Endothelial cell of umbilical vein (primary cell): ENCODE data around the gene LIG3. TPM values are rescaled to one million over a fixed set of nuclear protein-coding genes. Genes with fewer than 3 reads are reported as not detected.

Source experiments
- BruUV-seq: library from RNA; stranded (reverse); fragments of 400-500 nt; replicated peaks from 2 replicates; lab custom pipeline; 2021; lab: Mats Ljungman, UMichigan
- CTCF ChIA-PET: fragments of 300-600, 350-600 bp; sonication (Branson Sonifier 250); formaldehyde crosslinking; loops from one replicate; lab custom pipeline; 2021; ENCODE audit warnings: antibody characterized with exemption, inconsistent platforms; lab: Charles Lee
- POLR2A ChIA-PET: fragments of 300-600, 350-600 bp; sonication (Branson Sonifier 250); formaldehyde crosslinking; loops from one replicate; lab custom pipeline; 2021; ENCODE audit warnings: antibody characterized with exemption, inconsistent platforms; lab: Charles Lee
- DNase-seq: peaks from one replicate; pipeline ENCODE4 v3.0.0-alpha.2; 2011; ENCODE audit warnings: low read depth, low spot score
- FAIRE-seq: peaks from 2 replicates; lab custom pipeline; 2011; peaks lifted over from hg19 to GRCh38; lab: Jason Lieb, UNC
- H2AFZ ChIP-seq: 2 replicates; pipeline ENCODE4 v1.6.0; 2012; ENCODE audit warnings: low read depth, low read length, control low read depth, inconsistent platforms
- H3K27ac ChIP-seq: 2 replicates; pipeline ENCODE4 v1.5.1; 2011; ENCODE audit warnings: low read depth, mild to moderate bottlenecking, control low read depth, low read length, moderate library complexity; ENCODE audit not compliant: insufficient read depth
- H3K27me3 ChIP-seq, 2 experiments: 2 replicates each; pipeline versions ENCODE4 v1.6.0 to v1.6.1; 2011; ENCODE audit warnings: low read length in 2 of 2, mixed read lengths in 1 of 2; ENCODE audit not compliant: control insufficient read depth in 2 of 2, insufficient read depth in 2 of 2
- H3K36me3 ChIP-seq, 2 experiments: 2 replicates in 1 of 2; 3 replicates in 1 of 2; pipeline ENCODE4 v1.5.1; 2011; ENCODE audit warnings: low read length in 2 of 2, mild to moderate bottlenecking in 1 of 2, moderate library complexity in 1 of 2; ENCODE audit not compliant: control insufficient read depth in 2 of 2, insufficient read depth in 2 of 2; ENCODE audit errors: extremely low read depth in 1 of 2
- H3K4me1 ChIP-seq: 3 replicates; pipeline ENCODE4 v1.5.1; 2011; ENCODE audit warnings: mild to moderate bottlenecking, low read length; ENCODE audit not compliant: control insufficient read depth, insufficient read depth; ENCODE audit errors: extremely low read depth
- H3K4me2 ChIP-seq: 2 replicates; pipeline ENCODE4 v1.6.1; 2011; ENCODE audit warnings: low read length, control low read depth, mixed read lengths; ENCODE audit not compliant: insufficient read depth
- H3K4me3 ChIP-seq, 3 experiments: fragments of 200-600 bp in 1 of 3; sonication (generic), shearing (Covaris generic) in 1 of 3; replicated peaks in 1 of 3; 2 replicates each; pipeline ENCODE4 v1.5.1; 2011 to 2016; ENCODE audit warnings: control low read depth in 3 of 3, low read length in 3 of 3, mild to moderate bottlenecking in 2 of 3, inconsistent platforms in 1 of 3, low read depth in 1 of 3, moderate library complexity in 1 of 3; ENCODE audit not compliant: insufficient read depth in 1 of 3
- H3K79me2 ChIP-seq: 2 replicates; pipeline ENCODE4 v1.6.0; 2012; ENCODE audit warnings: low read length, inconsistent platforms; ENCODE audit not compliant: control insufficient read depth, insufficient read depth
- H3K9ac ChIP-seq: replicated peaks from 2 replicates; pipeline ENCODE3; 2011; ENCODE audit warnings: low read length, control low read depth; ENCODE audit not compliant: insufficient read depth; ENCODE audit errors: extremely low read depth
- H3K9me1 ChIP-seq: replicated peaks from 3 replicates; pipeline ENCODE4 v1.6.0; 2011; ENCODE audit warnings: mild to moderate bottlenecking, low read length; ENCODE audit not compliant: control insufficient read depth, insufficient read depth; ENCODE audit errors: extremely low read depth
- H3K9me3 ChIP-seq: replicated peaks from 2 replicates; pipeline ENCODE4 v1.5.1; 2012; ENCODE audit warnings: low read length, inconsistent platforms; ENCODE audit not compliant: control insufficient read depth, insufficient read depth
- H4K20me1 ChIP-seq: replicated peaks from 2 replicates; pipeline ENCODE3; 2011; ENCODE audit warnings: mild to moderate bottlenecking, low read length; ENCODE audit not compliant: control insufficient read depth, insufficient read depth; ENCODE audit errors: extremely low read depth
- EZH2 ChIP-seq: IDR thresholded peaks from 2 replicates; pipeline ENCODE4 v1.6.1; 2012; ENCODE audit warnings: borderline replicate concordance, low read depth, mild to moderate bottlenecking, moderate library complexity, low read length, inconsistent platforms; ENCODE audit not compliant: severe bottlenecking
- FOS ChIP-seq: IDR thresholded peaks from 2 replicates; pipeline ENCODE4 v1.6.1; 2011; ENCODE audit warnings: mild to moderate bottlenecking, low read length, moderate library complexity, borderline replicate concordance; ENCODE audit not compliant: insufficient read depth
- GATA2 ChIP-seq: IDR thresholded peaks from 2 replicates; pipeline ENCODE4 v1.7.0; 2011; ENCODE audit warnings: low read depth, mild to moderate bottlenecking, moderate library complexity, mixed read lengths, low read length; ENCODE audit not compliant: insufficient read length, insufficient read depth
- JUN ChIP-seq: IDR thresholded peaks from 2 replicates; pipeline ENCODE4 v1.6.1; 2011; ENCODE audit warnings: borderline replicate concordance, low read depth; ENCODE audit not compliant: insufficient read length, insufficient read depth
- MYC ChIP-seq: IDR thresholded peaks from one replicate; pipeline ENCODE4 v1.6.1; 2011; ENCODE audit warnings: mild to moderate bottlenecking, low read depth, low read length
- POLR2A ChIP-seq: IDR thresholded peaks from 2 replicates; pipeline ENCODE4 v1.6.1; 2012; ENCODE audit warnings: low read depth, mild to moderate bottlenecking, control low read depth, low read length
- POLR2AphosphoS5 ChIP-seq: IDR thresholded peaks from 2 replicates; pipeline ENCODE4 v1.6.1; 2012; ENCODE audit warnings: low read depth, mild to moderate bottlenecking, control low read depth, low read length, moderate library complexity; ENCODE audit not compliant: insufficient read depth
- dilution Hi-C: fragments of 300-500 bp; cut with MboI; formaldehyde crosslinking; loops from one replicate; pipeline ENCODE4 v1.15.0; 2019; ENCODE audit warnings: low sequenced_read_pairs; ENCODE audit not compliant: extremely low pct_ligation_motif_present
- intact Hi-C: fragments of 100-400 bp; cut with micrococcal nuclease; formaldehyde crosslinking; loops from one replicate; pipeline ENCODE4 v1.10.0; 2022
- polyA plus RNA-seq, 4 experiments: library from polyadenylated mRNA; depleted of rRNA in 3 of 4; stranded (reverse) in 3 of 4; unstranded in 1 of 4; fragments of >200 nt; gene quantifications; 2 replicates each; pipeline versions ENCODE4 v1.2.1 to v1.2.3, GENCODE V29; 2011 to 2012; ENCODE audit warnings: missing spikeins in 1 of 4
- total RNA-seq: library from RNA; stranded (reverse); gene quantifications from 2 replicates; pipeline ENCODE4 v1.2.3, GENCODE V29; 2021
- TF ChIP-seq, protein P1 (sequence below), 2 donors: IDR thresholded peaks; 1 replicate in 1 of 2; 2 replicates in 1 of 2; pipeline ENCODE4 v1.5.1; 2011; ENCODE audit warnings: low read length in 2 of 2, mild to moderate bottlenecking in 2 of 2, moderate library complexity in 2 of 2, control low read depth in 1 of 2, inconsistent platforms in 1 of 2, low read depth in 1 of 2; ENCODE audit not compliant: insufficient read depth in 1 of 2; ENCODE audit errors: extremely low read depth in 1 of 2
- TF ChIP-seq, protein P2 (sequence below): IDR thresholded peaks from 2 replicates; pipeline ENCODE4 v1.6.1; 2011; ENCODE audit not compliant: insufficient read depth, insufficient read length

Gene LIG3
- total and polyA plus RNA-seq, 2 donors (not counting 3 experiments of a cell fraction or from before 2014, with no cell fraction given) = 25.8 to 35.3 TPM

DNA sequence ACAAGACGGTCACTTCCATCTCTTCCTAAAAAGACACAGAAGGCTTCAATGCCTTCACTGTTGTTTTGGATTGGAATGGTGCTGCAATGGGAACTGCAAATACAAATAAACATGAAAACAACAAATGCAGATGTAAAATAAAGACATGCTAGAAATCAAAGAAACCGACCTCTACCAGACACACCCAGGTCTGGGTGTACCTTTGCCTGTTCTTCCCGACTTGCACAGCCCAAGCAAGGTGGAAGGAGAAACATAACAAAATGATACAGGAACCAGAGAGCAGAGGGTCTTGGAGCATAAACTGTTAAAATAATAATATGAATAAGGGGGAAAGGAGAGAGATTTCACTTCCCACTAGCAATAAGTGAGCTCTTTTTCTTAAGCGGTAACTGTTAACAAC is 65.9 kb downstream of the LIG3 start:
- intact Hi-C loops (no loop called here), dilution Hi-C loops (no loop called here)
- Histone ChIP-seq H3K79me2 (peaks cover 4% of the 10 kb centered on the region), H3K36me3 (no peaks in the 10 kb centered on the region), H4K20me1 (no peaks in the 10 kb centered on the region), H3K4me1 (peaks cover 11% of the 10 kb centered on the region), H3K9me3 (no peaks in the 10 kb centered on the region), H3K4me3 (no peak overlapping the region), H3K27me3 (no peaks in the 10 kb centered on the region), H3K27ac (peak overlapping the region; percentile 26), H3K4me2 (peak overlapping the region; percentile 71), H3K9ac (no peak overlapping the region), H2AFZ (no peak overlapping the region), H3K9me1 (no peaks in the 10 kb centered on the region)
- ChIA-PET POLR2A (no interaction called here), CTCF (interaction anchor here (1.0 to 2.0 kb wide), 5 partner anchors 12 to 44 kb away, joined by 3 to 8 read pairs (median 5); no protein-coding TSS in a partner anchor)
- no peak for FAIRE-seq
- no TSS peak for BruUV-seq
- no peak for DNase-seq
- TF ChIP-seq POLR2A = no peak
- TF ChIP-seq GATA2 = no peak
- TF ChIP-seq, protein P1, sequence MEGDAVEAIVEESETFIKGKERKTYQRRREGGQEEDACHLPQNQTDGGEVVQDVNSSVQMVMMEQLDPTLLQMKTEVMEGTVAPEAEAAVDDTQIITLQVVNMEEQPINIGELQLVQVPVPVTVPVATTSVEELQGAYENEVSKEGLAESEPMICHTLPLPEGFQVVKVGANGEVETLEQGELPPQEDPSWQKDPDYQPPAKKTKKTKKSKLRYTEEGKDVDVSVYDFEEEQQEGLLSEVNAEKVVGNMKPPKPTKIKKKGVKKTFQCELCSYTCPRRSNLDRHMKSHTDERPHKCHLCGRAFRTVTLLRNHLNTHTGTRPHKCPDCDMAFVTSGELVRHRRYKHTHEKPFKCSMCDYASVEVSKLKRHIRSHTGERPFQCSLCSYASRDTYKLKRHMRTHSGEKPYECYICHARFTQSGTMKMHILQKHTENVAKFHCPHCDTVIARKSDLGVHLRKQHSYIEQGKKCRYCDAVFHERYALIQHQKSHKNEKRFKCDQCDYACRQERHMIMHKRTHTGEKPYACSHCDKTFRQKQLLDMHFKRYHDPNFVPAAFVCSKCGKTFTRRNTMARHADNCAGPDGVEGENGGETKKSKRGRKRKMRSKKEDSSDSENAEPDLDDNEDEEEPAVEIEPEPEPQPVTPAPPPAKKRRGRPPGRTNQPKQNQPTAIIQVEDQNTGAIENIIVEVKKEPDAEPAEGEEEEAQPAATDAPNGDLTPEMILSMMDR (IDR thresholded peaks at IDR 0.05; ENCODE audit: extremely low read depth in 1 of 2, insufficient read depth in 1 of 2, low read depth in 1 of 2, low read length in 2 of 2) = no peak
- TF ChIP-seq, protein P2, sequence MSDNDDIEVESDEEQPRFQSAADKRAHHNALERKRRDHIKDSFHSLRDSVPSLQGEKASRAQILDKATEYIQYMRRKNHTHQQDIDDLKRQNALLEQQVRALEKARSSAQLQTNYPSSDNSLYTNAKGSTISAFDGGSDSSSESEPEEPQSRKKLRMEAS = no peak
- no peak for TF ChIP-seq JUN
- no peak for TF ChIP-seq POLR2AphosphoS5
- no peak for TF ChIP-seq FOS
- no peak for TF ChIP-seq EZH2
- TF ChIP-seq MYC = no peak
